Body of pancreas (tissue), 4 donors: Measurements from ENCODE around the gene RNF223.

Experiments
- POLR2A ChIP-seq, 3 donors: fragments of 450-650 bp; IDR thresholded peaks; one replicate each; pipeline ENCODE4 v1.6.1; 2016; ENCODE audit warnings: antibody characterized with exemption in 3 of 3, mild to moderate bottlenecking in 2 of 3
- TF ChIP-seq, protein P1 (sequence below), 7 experiments: fragments of 450-650 bp in 4 of 7; fragments of 200-600 bp in 3 of 7; sonication (generic) in 3 of 7; IDR thresholded peaks; one replicate each; pipeline ENCODE4 v1.5.1; 2016 to 2019; ENCODE audit warnings: antibody characterized with exemption in 7 of 7

GRCh38 chr1:1110561-1110971 is 36.5 kb upstream of the RNF223 start:
- TF ChIP-seq, protein P1, sequence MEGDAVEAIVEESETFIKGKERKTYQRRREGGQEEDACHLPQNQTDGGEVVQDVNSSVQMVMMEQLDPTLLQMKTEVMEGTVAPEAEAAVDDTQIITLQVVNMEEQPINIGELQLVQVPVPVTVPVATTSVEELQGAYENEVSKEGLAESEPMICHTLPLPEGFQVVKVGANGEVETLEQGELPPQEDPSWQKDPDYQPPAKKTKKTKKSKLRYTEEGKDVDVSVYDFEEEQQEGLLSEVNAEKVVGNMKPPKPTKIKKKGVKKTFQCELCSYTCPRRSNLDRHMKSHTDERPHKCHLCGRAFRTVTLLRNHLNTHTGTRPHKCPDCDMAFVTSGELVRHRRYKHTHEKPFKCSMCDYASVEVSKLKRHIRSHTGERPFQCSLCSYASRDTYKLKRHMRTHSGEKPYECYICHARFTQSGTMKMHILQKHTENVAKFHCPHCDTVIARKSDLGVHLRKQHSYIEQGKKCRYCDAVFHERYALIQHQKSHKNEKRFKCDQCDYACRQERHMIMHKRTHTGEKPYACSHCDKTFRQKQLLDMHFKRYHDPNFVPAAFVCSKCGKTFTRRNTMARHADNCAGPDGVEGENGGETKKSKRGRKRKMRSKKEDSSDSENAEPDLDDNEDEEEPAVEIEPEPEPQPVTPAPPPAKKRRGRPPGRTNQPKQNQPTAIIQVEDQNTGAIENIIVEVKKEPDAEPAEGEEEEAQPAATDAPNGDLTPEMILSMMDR (IDR thresholded peaks at IDR 0.05) = no peak
- TF ChIP-seq POLR2A (IDR thresholded peaks at IDR 0.05) = no peak
